Tibial artery (tissue), 4 donors: ENCODE results near the gene CNBP.
A peak's percentile ranks its signal among the peaks of the same experiment; 100 is the strongest.

Experiments
- DNase-seq, 2 donors: peaks; one replicate each; pipeline ENCODE4 v3.0.0-alpha.2; 2019
- H3K27ac ChIP-seq, 2 donors: fragments of 200-600 bp; sonication (generic) in 1 of 2; 1 replicate in 1 of 2; 2 replicates in 1 of 2; pipeline ENCODE4 v1.5.1; 2018 to 2019; ENCODE audit warnings: mild to moderate bottlenecking in 1 of 2
- H3K27me3 ChIP-seq, 2 donors: fragments of 200-600 bp; sonication (generic) in 1 of 2; one replicate each; pipeline versions ENCODE4 v1.5.1 to v1.6.0; 2016 to 2019
- H3K36me3 ChIP-seq, 3 donors: fragments of 200-600 bp; sonication (generic) in 2 of 3; one replicate each; pipeline ENCODE4 v1.5.1; 2016 to 2019; ENCODE audit warnings: mild to moderate bottlenecking in 2 of 3
- H3K4me1 ChIP-seq, 4 donors: fragments of 200-600 bp; sonication (generic) in 2 of 4; 1 replicate in 3 of 4; 2 replicates in 1 of 4; pipeline ENCODE4 v1.5.1; 2016 to 2019
- H3K4me3 ChIP-seq, 2 donors: fragments of 200-600 bp; sonication (generic) in 1 of 2; 1 replicate in 1 of 2; 2 replicates in 1 of 2; pipeline ENCODE4 v1.5.1; 2018 to 2019; ENCODE audit warnings: mild to moderate bottlenecking in 2 of 2
- H3K9me3 ChIP-seq, 3 donors: fragments of 200-600 bp; sonication (generic) in 1 of 3; one replicate each; pipeline ENCODE4 v1.5.1; 2016 to 2019
- CTCF ChIP-seq, 2 experiments: fragments of 200-600 bp in 1 of 2; fragments of 450-650 bp in 1 of 2; IDR thresholded peaks; one replicate each; pipeline ENCODE4 v1.5.1; 2017 to 2019; ENCODE audit warnings: antibody characterized with exemption in 2 of 2, mild to moderate bottlenecking in 1 of 2, moderate library complexity in 1 of 2
- intact Hi-C: fragments of 100-400 bp; cut with DNase I; formaldehyde crosslinking; loops from one replicate; pipeline ENCODE4 v1.15.0; 2023; ENCODE audit warnings: low total_unique reads

The CNBP gene

GRCh38 chr3:129207479-129207878 is 23.8 kb upstream of the CNBP start:
- no peak overlapping the region for H3K4me3 ChIP-seq
- H3K9me3 ChIP-seq, result no peaks in the 10 kb centered on the region
- no peaks in the 10 kb centered on the region for H3K36me3 ChIP-seq
- no peak for TF ChIP-seq CTCF (IDR thresholded peaks at IDR 0.05)
- peaks cover 0 to 12% (median 4%) of the 10 kb centered on the region in 4 donors for H3K4me1 ChIP-seq
- intact Hi-C loops, result no loop called here
- no peak overlapping the region for H3K27ac ChIP-seq
- DNase-seq, result no peak
- no peaks in the 10 kb centered on the region for H3K27me3 ChIP-seq

GRCh38 chr3:129205109-129205832 is 21.6 kb upstream of the CNBP start:
- TF ChIP-seq CTCF (IDR thresholded peaks at IDR 0.05), result no peak
- intact Hi-C loops, result no loop called here
- no peaks in the 10 kb centered on the region for H3K9me3 ChIP-seq

DNA sequence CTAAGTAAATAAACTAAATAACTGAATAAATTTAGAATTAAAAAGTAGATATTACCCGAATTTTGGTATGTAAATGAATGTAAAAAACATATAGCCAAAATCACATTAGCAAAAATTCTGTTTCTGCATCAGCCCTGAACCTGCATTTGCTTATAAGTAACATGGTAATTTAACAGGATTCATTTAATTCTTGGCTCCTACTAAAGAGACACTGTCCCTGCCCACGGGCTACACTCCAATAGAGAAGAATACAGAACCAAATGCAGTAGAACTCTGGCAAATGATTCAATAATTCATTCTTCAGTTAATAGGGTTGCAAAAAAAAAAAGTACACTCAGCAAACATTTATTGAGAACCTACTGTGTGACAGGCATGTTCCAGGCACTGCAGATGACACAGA is 20.8 kb upstream of the CNBP start:
- Histone ChIP-seq H3K36me3 (no peaks in the 10 kb centered on the region), H3K27ac (no peak overlapping the region), H3K9me3 (no peaks in the 10 kb centered on the region), H3K4me1 (no peaks in the 10 kb centered on the region), H3K27me3 (no peaks in the 10 kb centered on the region), H3K4me3 (no peak overlapping the region)
- intact Hi-C loops, result no loop called here
- DNase-seq, result no peak
- TF ChIP-seq CTCF (IDR thresholded peaks at IDR 0.05), result no peak

More at GRCh38 chr3:129205109-129205832, 21.6 kb upstream of the CNBP start:
- Histone ChIP-seq H3K36me3 (no peaks in the 10 kb centered on the region), H3K27me3 (no peaks in the 10 kb centered on the region), H3K27ac (no peak overlapping the region), H3K4me3 (no peak overlapping the region), H3K4me1 (no peaks in the 10 kb centered on the region)
- no peak for DNase-seq

DNA sequence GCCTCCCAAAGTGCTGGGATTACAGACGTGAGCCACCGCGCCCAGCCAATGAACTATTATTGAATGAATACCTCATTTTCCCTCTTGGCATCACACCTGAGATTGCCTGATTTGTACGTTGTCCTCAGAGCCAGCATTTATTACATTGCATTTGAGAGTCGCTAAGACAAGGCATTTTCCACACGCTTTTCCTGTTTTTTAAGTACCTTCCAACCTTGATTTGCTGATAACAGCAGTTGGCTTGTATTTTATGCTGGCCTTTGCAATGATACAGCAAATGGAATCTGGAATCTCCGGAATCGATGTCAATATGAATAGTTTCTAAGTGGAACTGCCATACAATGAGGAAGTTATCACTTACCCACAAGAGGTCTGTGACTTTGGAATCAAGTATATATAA is 15.7 kb upstream of the CNBP start:
- Histone ChIP-seq H3K27ac (no peak overlapping the region), H3K27me3 (no peaks in the 10 kb centered on the region), H3K4me3 (no peak overlapping the region), H3K9me3 (no peaks in the 10 kb centered on the region), H3K4me1 (peaks cover 0 to 13% (median 7%) of the 10 kb centered on the region in 4 donors), H3K36me3 (no peaks in the 10 kb centered on the region)
- no peak for DNase-seq
- intact Hi-C loops, result no loop called here
- no peak for TF ChIP-seq CTCF (IDR thresholded peaks at IDR 0.05)

DNA sequence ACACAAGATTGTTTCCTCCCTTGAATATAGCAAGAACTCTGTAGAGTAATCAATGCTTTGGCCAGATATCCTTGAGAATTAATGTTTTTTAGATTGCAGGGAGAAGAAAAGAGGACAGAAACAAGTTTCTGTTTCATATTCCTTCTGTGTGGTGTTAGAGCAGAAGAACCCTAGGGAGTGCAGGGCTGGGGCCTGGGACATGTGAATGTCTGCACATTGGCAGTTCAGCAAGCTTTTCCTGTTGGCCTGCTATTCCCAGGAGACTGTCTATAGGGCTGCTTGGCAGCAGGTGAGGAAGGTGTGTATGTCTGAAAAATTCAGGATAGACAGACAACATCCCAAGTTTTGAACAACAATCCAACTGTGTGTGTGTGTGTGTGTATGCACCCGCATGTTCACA is 13.6 kb upstream of the CNBP start:
- DNase-seq, result no peak
- TF ChIP-seq CTCF (IDR thresholded peaks at IDR 0.05), result no peak
- Histone ChIP-seq H3K4me3 (no peak overlapping the region), H3K27me3 (no peaks in the 10 kb centered on the region), H3K9me3 (no peaks in the 10 kb centered on the region), H3K4me1 (peaks cover 0 to 13% (median 7%) of the 10 kb centered on the region in 4 donors), H3K36me3 (no peaks in the 10 kb centered on the region), H3K27ac (peak overlapping the region in 1 of 2 donors; percentile 60)
- intact Hi-C loops, result no loop called here
